Thyroid gland (tissue), 4 donors: ENCODE data around the gene ETV6.

Experiments used
- CTCF ChIP-seq, 6 experiments: fragments of 200-600 bp in 3 of 6; fragments of 450-650 bp in 3 of 6; sonication (generic) in 3 of 6; IDR thresholded peaks; one replicate each; pipeline ENCODE4 v1.5.1; 2016 to 2019; ENCODE audit warnings: antibody characterized with exemption in 6 of 6, mild to moderate bottlenecking in 2 of 6, inconsistent platforms in 1 of 6, moderate library complexity in 1 of 6
- POLR2A ChIP-seq, 2 donors: fragments of 450-650 bp; IDR thresholded peaks; one replicate each; pipeline ENCODE4 v1.6.1; 2017; ENCODE audit warnings: antibody characterized with exemption in 2 of 2, mild to moderate bottlenecking in 2 of 2, moderate library complexity in 1 of 2

DNA sequence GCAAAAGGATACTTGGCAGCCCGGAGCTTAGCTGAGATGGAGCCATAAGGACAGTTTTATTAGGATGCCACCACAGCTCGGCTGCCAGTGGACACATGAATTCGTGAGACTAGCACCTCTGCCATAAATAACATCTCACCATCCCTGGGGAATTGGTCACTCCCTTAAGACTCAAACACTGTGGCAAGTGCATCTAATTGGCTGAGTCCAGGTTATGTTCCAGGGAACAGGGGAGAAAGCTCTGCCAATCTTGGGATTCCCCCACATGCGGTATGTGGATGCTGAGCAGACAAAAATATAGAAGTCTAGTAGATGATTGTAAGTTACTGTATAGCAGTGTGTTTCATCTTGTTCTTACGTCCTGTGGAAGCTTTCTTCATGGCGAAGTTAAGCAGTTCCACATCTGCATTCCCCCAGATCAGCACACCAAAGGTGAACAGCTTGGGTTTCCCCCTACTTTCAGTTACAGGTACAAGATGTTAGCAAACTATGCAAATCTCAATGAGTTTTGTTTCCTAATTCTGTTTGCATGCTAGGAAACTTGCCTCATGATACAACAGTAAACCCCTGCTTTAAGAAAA is 131.1 kb downstream of the ETV6 start:
- TF ChIP-seq CTCF (IDR thresholded peaks at IDR 0.05) (no peak), POLR2A (IDR thresholded peaks at IDR 0.05) (no peak)
